ENCODE results near the gene MGMT.
"Not testable (repeated sequence)": the region's sequence is repeated elsewhere in the genome, so short reads cannot be mapped to it uniquely, and the experiment has no call there.

The MGMT gene

GRCh38 chr10:129466703-129467358 lies at the start of gene MGMT:
MGMT (plus strand) TSS chr10:129467241.
- peak; percentile 85 for DNase-seq

- DNase-seq = no peak
Measured at GRCh38 chr10:129417870-129418269, 49.2 kb upstream of the MGMT start.

GRCh38 chr10:129418496-129419225 lies 48.4 kb upstream of the MGMT start:
- no peak for DNase-seq

GRCh38 chr10:129419397-129419796 lies 47.6 kb upstream of the MGMT start:
- no peak for DNase-seq

- no peak for DNase-seq
Measured at GRCh38 chr10:129421399-129422010, 45.5 kb upstream of the MGMT start.

GRCh38 chr10:129424978-129425377 lies 42.1 kb upstream of the MGMT start:
- no peak for DNase-seq

GRCh38 chr10:129426606-129427005 lies 40.4 kb upstream of the MGMT start:
- no peak for DNase-seq

- DNase-seq = no peak
Measured at GRCh38 chr10:129433266-129433665, 33.8 kb upstream of the MGMT start.

- DNase-seq = not testable (repeated sequence)
Measured at GRCh38 chr10:129435724-129436123, 31.3 kb upstream of the MGMT start.

- DNase-seq = no peak
Measured at GRCh38 chr10:129438024-129438423, 29.0 kb upstream of the MGMT start.

- DNase-seq = no peak
Measured at GRCh38 chr10:129440247-129440646, 26.8 kb upstream of the MGMT start.

GRCh38 chr10:129440722-129441316 lies 26.2 kb upstream of the MGMT start:
- no peak for DNase-seq

- no peak for DNase-seq
Measured at GRCh38 chr10:129441372-129442009, 25.6 kb upstream of the MGMT start.

GRCh38 chr10:129442866-129443265 lies 24.2 kb upstream of the MGMT start:
- DNase-seq = no peak

- DNase-seq = no peak
Measured at GRCh38 chr10:129444359-129444758, 22.7 kb upstream of the MGMT start.

GRCh38 chr10:129445436-129446182 lies 21.4 kb upstream of the MGMT start:
- no peak for DNase-seq

- no peak for DNase-seq
Measured at GRCh38 chr10:129446183-129446581, 20.9 kb upstream of the MGMT start.

- DNase-seq = no peak
Measured at GRCh38 chr10:129447486-129447885, 19.6 kb upstream of the MGMT start.

- DNase-seq = no peak
Measured at GRCh38 chr10:129448086-129448485, 19.0 kb upstream of the MGMT start.

- no peak for DNase-seq
Measured at GRCh38 chr10:129448539-129448938, 18.5 kb upstream of the MGMT start.

GRCh38 chr10:129449893-129450292 lies 17.1 kb upstream of the MGMT start:
- DNase-seq = no peak

GRCh38 chr10:129450391-129450790 lies 16.6 kb upstream of the MGMT start:
- DNase-seq = no peak

- DNase-seq = no peak
Measured at GRCh38 chr10:129455625-129456024, 11.4 kb upstream of the MGMT start.
